HG03354 (cell line): ENCODE results near the gene FCHO2.

Experiments
- ATAC-seq: cut with Tn5 transposase; IDR thresholded peaks from one replicate; pipeline ENCODE4 v1.9.1; 2021; ENCODE audit warnings: mild to moderate bottlenecking; ENCODE audit not compliant: unreplicated experiment, poor library complexity, severe bottlenecking

The FCHO2 gene

GRCh38 chr5:73103870-73104299 lies 148.0 kb downstream of the FCHO2 start:
- ATAC-seq = no peak

- ATAC-seq = no peak
Observed at GRCh38 chr5:73104326-73104725, 148.5 kb downstream of the FCHO2 start.

GRCh38 chr5:73106335-73106734 lies 150.5 kb downstream of the FCHO2 start:
- ATAC-seq = no peak

GRCh38 chr5:73110190-73110589 lies 154.3 kb downstream of the FCHO2 start:
- ATAC-seq = no peak

- no peak for ATAC-seq
Observed at GRCh38 chr5:73111536-73111935, 155.7 kb downstream of the FCHO2 start.

GRCh38 chr5:73112359-73112758 lies 156.5 kb downstream of the FCHO2 start:
- no peak for ATAC-seq

- no peak for ATAC-seq
Observed at GRCh38 chr5:73114044-73114688, 158.3 kb downstream of the FCHO2 start.

GRCh38 chr5:73115399-73116051 lies 159.7 kb downstream of the FCHO2 start:
- no peak for ATAC-seq

- no peak for ATAC-seq
Observed at GRCh38 chr5:73116506-73116905, 160.7 kb downstream of the FCHO2 start.

- no peak for ATAC-seq
Observed at GRCh38 chr5:73117088-73117740, 161.4 kb downstream of the FCHO2 start.

- ATAC-seq = no peak
Observed at GRCh38 chr5:73118391-73118973, 162.6 kb downstream of the FCHO2 start.

- no peak for ATAC-seq
Observed at GRCh38 chr5:73119451-73120157, 163.8 kb downstream of the FCHO2 start.

- ATAC-seq = no peak
Observed at GRCh38 chr5:73120222-73121118, 164.6 kb downstream of the FCHO2 start, which contains the start of gene TMEM171. Gene TMEM171, plus strand, starts transcription at chr5:73120575. Its CDS starts 2,799 bp downstream, at chr5:73123374.

- ATAC-seq = no peak
Observed at GRCh38 chr5:73121119-73121463, 165.2 kb downstream of the FCHO2 start.

GRCh38 chr5:73122875-73123810 lies 167.3 kb downstream of the FCHO2 start:
- no peak for ATAC-seq

GRCh38 chr5:73125289-73125688 lies 169.4 kb downstream of the FCHO2 start:
- ATAC-seq = no peak

- no peak for ATAC-seq
Observed at GRCh38 chr5:73126381-73126780, 170.5 kb downstream of the FCHO2 start.

- no peak for ATAC-seq
Observed at GRCh38 chr5:73126957-73127356, 171.1 kb downstream of the FCHO2 start.
